GM10248 (cell line): ENCODE measurements around the gene BEST1.

Source experiments
- CTCF ChIA-PET: fragments of 300-600 bp; sonication (Branson Sonifier 250); formaldehyde crosslinking; extraction: SDS; loops from one replicate; lab custom pipeline; 2021; ENCODE audit warnings: antibody characterized with exemption; lab: Yijun Ruan, JAX
- POLR2A ChIA-PET: fragments of 350-650 bp; sonication (Branson Sonifier 250); formaldehyde crosslinking; extraction: SDS; loops from one replicate; lab custom pipeline; 2020; ENCODE audit warnings: antibody characterized with exemption; lab: Yijun Ruan, JAX
- DNase-seq: peaks from one replicate; pipeline ENCODE4 v3.0.0; 2012; ENCODE audit errors: extremely low spot score
- CTCF ChIP-seq: IDR thresholded peaks from 2 replicates; pipeline ENCODE4 v1.5.1; 2012; ENCODE audit warnings: mild to moderate bottlenecking, low read depth; ENCODE audit errors: extremely low read depth, missing control alignments, control extremely low read depth

BEST1 gene

DNA sequence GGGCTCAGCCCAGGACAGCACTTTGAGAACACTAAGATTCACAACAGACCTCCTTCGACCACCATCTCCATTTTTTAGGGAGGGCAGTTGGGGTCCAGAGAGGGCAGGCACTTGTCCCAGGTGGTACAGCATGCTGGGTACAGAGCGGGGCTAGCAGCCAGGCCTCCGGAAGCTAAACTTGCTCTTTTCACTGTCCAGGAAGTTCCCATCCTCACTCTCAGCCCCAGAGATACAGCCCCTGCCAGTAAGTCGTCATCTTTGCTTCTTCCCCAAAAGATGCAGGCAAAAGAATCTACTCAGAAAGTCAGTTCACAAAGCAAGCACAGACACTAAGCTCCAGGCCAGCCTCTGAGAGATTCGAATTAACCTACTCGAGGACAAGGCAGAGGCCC is 26.1 kb upstream of the BEST1 start:
- ChIA-PET POLR2A (no interaction called here), CTCF (interaction anchor here (3.2 to 4.8 kb wide), 2 partner anchors 24 to 26 kb away, joined by 21 to 23 read pairs; no protein-coding TSS in a partner anchor)
- DNase-seq, result no peak
- no peak for TF ChIP-seq CTCF

DNA sequence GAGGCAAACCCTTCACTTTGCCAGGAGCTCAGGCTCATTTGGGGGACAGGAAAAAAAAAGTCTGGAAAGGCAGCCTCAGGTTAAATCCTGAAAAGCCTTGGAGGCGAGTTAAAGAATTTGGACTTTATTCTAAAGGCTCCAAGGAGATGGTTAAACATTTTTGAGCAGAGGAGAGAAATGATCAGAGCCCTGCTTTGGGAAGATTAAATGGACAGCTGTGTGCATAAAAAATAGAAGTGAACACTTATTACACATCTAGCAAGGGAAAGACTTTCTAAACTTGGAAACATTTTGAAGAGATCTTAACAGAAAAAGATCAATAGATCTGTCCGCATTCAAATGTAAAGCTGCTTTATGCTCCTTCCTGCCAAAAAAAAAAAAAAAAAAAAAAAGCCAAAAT is 24.4 kb upstream of the BEST1 start:
- no peak for DNase-seq
- POLR2A ChIA-PET, result no interaction called here
- CTCF ChIA-PET, result interaction anchor here (3.2 to 4.8 kb wide), 2 partner anchors 22 to 27 kb away, joined by 21 to 23 read pairs; no protein-coding TSS in a partner anchor
- no peak for TF ChIP-seq CTCF

- no peak for TF ChIP-seq CTCF
- DNase-seq, result no peak
- POLR2A ChIA-PET, result no interaction called here
- CTCF ChIA-PET, result interaction anchor here (3.2 to 4.8 kb wide), 2 partner anchors 21 to 28 kb away, joined by 21 to 23 read pairs; no protein-coding TSS in a partner anchor
Measured at GRCh38 chr11:61926235-61926634, 23.9 kb upstream of the BEST1 start.

GRCh38 chr11:61927501-61927900 is 22.6 kb upstream of the BEST1 start:
- DNase-seq, result no peak
- no peak for TF ChIP-seq CTCF
- ChIA-PET POLR2A (no interaction called here), CTCF (no interaction called here)

- TF ChIP-seq CTCF, result no peak
- no peak for DNase-seq
- CTCF ChIA-PET, result interaction anchor here (1.3 to 2.0 kb wide), 4 partner anchors 18 to 153 kb away, joined by 4 to 12 read pairs (median 10); no protein-coding TSS in a partner anchor
- POLR2A ChIA-PET, result interaction anchor here (0.6 kb wide), 1 partner anchor 198 kb away, joined by 6 read pairs; no protein-coding TSS in a partner anchor
Measured at GRCh38 chr11:61928606-61929005, 21.5 kb upstream of the BEST1 start.

DNA sequence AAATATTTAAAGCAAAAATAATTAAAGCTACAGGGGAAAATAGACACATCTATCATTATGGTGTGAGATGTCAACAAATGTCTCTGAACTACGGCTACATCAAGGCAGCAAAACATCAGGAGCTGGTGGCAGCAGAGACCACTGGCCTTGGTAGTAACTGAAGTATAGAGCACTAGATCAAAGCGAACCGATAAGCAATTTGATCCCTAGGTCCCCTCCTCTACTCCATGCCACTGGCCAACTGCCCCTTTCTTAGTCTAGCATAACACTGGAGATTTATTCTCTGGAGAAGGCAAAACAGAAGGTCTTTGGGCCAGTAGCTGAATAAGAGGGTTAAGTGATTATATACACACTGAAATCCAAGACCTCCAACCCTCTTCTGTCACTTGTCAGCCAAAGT is 19.2 kb upstream of the BEST1 start:
- DNase-seq, result no peak
- no peak for TF ChIP-seq CTCF
- POLR2A ChIA-PET, result no interaction called here
- CTCF ChIA-PET, result interaction anchor here (1.0 to 1.6 kb wide), 4 partner anchors 17 to 151 kb away, joined by 3 to 15 read pairs (median 8); no protein-coding TSS in a partner anchor

DNA sequence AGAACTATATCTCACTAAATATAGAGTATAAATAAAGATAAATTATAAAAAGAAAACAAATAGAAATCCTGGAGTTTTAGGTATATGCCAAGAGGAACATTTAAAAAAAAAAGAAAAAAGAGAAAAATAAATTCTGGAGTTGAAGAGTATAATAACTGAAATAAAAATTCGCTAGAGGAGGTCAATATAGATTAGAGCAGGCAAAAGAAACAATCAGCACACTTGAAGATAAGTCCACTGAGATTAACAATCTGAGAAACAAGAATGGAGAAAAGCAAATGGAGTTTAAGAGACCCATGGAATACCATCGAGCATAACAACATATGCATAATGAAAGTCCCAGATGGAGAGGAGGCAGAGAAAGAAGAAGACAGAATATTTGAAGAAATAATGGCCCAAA is 14.3 kb upstream of the BEST1 start:
- no peak for TF ChIP-seq CTCF
- CTCF ChIA-PET, result interaction anchor here (2.0 to 5.7 kb wide), 3 partner anchors 11 to 146 kb away, joined by 8 to 36 read pairs (median 10); no protein-coding TSS in a partner anchor
- no peak for DNase-seq
- POLR2A ChIA-PET, result no interaction called here
